K562 (cell line): ENCODE measurements around the gene SH2D3A. TPM values are rescaled to one million over a fixed set of nuclear protein-coding genes. Genes with fewer than 3 reads are reported as not detected.

Experiments
- ATAC-seq: fragments of 200-7000 bp; cut with Tn5 transposase; 3 replicates; pipeline ENCODE4 v1.9.1; 2020; ENCODE audit warnings: moderate library complexity
- BruUV-seq: library from RNA; stranded (reverse); fragments of 400-500 nt; replicated peaks from 2 replicates; lab custom pipeline; 2021; lab: Mats Ljungman, UMichigan
- CTCF ChIA-PET: fragments of 300-600 bp; formaldehyde crosslinking; extraction: SDS; loops from one replicate; lab custom pipeline; 2021; ENCODE audit warnings: low intra/inter-chr PET ratio; lab: Yijun Ruan, JAX
- POLR2A ChIA-PET: fragments of 300-600, 350-650 bp; sonication (Branson Sonifier 250); formaldehyde crosslinking; extraction: SDS; loops from one replicate; lab custom pipeline; 2021; ENCODE audit warnings: antibody characterized with exemption, inconsistent platforms; lab: Yijun Ruan, JAX
- DNase-seq, 4 experiments: peaks; one replicate each; pipeline versions ENCODE4 v3.0.0 to v3.0.0-alpha.2; 2011 to 2018; ENCODE audit warnings: low spot score in 3 of 4, mixed read lengths in 3 of 4; ENCODE audit errors: extremely low read depth in 1 of 4
- FAIRE-seq: peaks from 2 replicates; lab custom pipeline; 2011; peaks lifted over from hg19 to GRCh38; lab: Jason Lieb, UNC
- H2AFZ ChIP-seq: 2 replicates; pipeline ENCODE4 v1.6.0; 2011; ENCODE audit warnings: low read depth, low read length, control low read depth, inconsistent platforms
- H3K27ac ChIP-seq: fragments of 200-600 bp; 3 replicates; pipeline ENCODE4 v1.8.0; 2011; ENCODE audit warnings: low read depth, mild to moderate bottlenecking, control low read depth, inconsistent platforms, low read length, moderate library complexity, mixed read lengths; ENCODE audit errors: extremely low read depth
- H3K27me3 ChIP-seq, 2 experiments: fragments of 300-600 bp in 1 of 2; 2 replicates in 1 of 2; 3 replicates in 1 of 2; pipeline versions ENCODE4 v1.6.0 to v1.8.0; 2011; ENCODE audit warnings: inconsistent platforms in 2 of 2, low read length in 2 of 2, mild to moderate bottlenecking in 1 of 2, mixed read lengths in 1 of 2, moderate library complexity in 1 of 2; ENCODE audit not compliant: control insufficient read depth in 2 of 2, insufficient read depth in 2 of 2
- H3K36me3 ChIP-seq: fragments of 300-600 bp; 3 replicates; pipeline ENCODE4 v1.8.0; 2011; ENCODE audit warnings: mild to moderate bottlenecking, low read length, inconsistent platforms; ENCODE audit not compliant: control insufficient read depth, insufficient read depth
- H3K4me1 ChIP-seq, 2 experiments: fragments of 200-600 bp in 1 of 2; replicated peaks in 1 of 2; 2 replicates in 1 of 2; 3 replicates in 1 of 2; pipeline versions ENCODE4 v1.5.1 to v1.8.0; 2011; ENCODE audit warnings: inconsistent platforms in 2 of 2, low read length in 2 of 2, mild to moderate bottlenecking in 1 of 2, mixed read lengths in 1 of 2, moderate library complexity in 1 of 2; ENCODE audit not compliant: control insufficient read depth in 2 of 2, insufficient read depth in 2 of 2
- H3K4me2 ChIP-seq: 2 replicates; pipeline ENCODE4 v1.6.1; 2011; ENCODE audit warnings: low read length, control low read depth, inconsistent platforms, mixed read lengths; ENCODE audit not compliant: insufficient read depth
- H3K4me3 ChIP-seq: fragments of 200-600 bp; sonication (generic), shearing (Covaris generic); 2 replicates; pipeline ENCODE4 v1.5.1; 2016; ENCODE audit warnings: control low read depth, inconsistent platforms
- H3K79me2 ChIP-seq: fragments of 200-600 bp; 3 replicates; pipeline ENCODE4 v1.8.0; 2011; ENCODE audit warnings: low read length, inconsistent platforms; ENCODE audit not compliant: control insufficient read depth, insufficient read depth
- H3K9ac ChIP-seq, 2 experiments: 2 replicates each; pipeline versions ENCODE4 v1.6.0 to v1.6.1; 2011; ENCODE audit warnings: low read depth in 2 of 2, low read length in 2 of 2, control low read depth in 1 of 2, inconsistent platforms in 1 of 2, mild to moderate bottlenecking in 1 of 2, mixed read lengths in 1 of 2; ENCODE audit not compliant: insufficient read depth in 1 of 2
- H3K9me1 ChIP-seq: one replicate; pipeline ENCODE4 v1.6.0; 2011; ENCODE audit warnings: inconsistent platforms, mild to moderate bottlenecking, low read length, moderate library complexity; ENCODE audit not compliant: control insufficient read depth, insufficient read depth
- H3K9me3 ChIP-seq: replicated peaks from 2 replicates; pipeline ENCODE4 v1.5.1; 2011; ENCODE audit warnings: low read depth, low read length, inconsistent platforms; ENCODE audit not compliant: control insufficient read depth, insufficient read depth
- H4K20me1 ChIP-seq: replicated peaks from 2 replicates; pipeline ENCODE4 v1.6.1; 2011; ENCODE audit warnings: low read length, inconsistent platforms, mixed read lengths; ENCODE audit not compliant: control insufficient read depth, insufficient read depth
- ADNP ChIP-seq: fragments of 200-800 bp; sonication (Bioruptor generic); IDR thresholded peaks from 2 replicates; pipeline ENCODE4 v1.6.1; 2016; ENCODE audit warnings: missing genetic modification characterization, missing compliant biosample characterization
- NFIX ChIP-seq: fragments of 250-450 bp; sonication (Bioruptor Pico); IDR thresholded peaks from 2 replicates; pipeline ENCODE4 v1.4.0; 2020; ENCODE audit warnings: low read depth, mild to moderate bottlenecking, moderate library complexity
- NR2C1 ChIP-seq, 2 experiments: fragments of 450-650 bp; IDR thresholded peaks; 2 replicates each; pipeline ENCODE4 v1.6.1; 2017; ENCODE audit warnings: mild to moderate bottlenecking in 2 of 2, antibody characterized with exemption in 1 of 2, inconsistent platforms in 1 of 2, missing compliant biosample characterization in 1 of 2, missing genetic modification characterization in 1 of 2
- NR2C2 ChIP-seq, 2 experiments: fragments of 200-800 bp in 1 of 2; sonication (Bioruptor generic) in 1 of 2; sonication (generic) in 1 of 2; formaldehyde crosslinking in 1 of 2; IDR thresholded peaks; 2 replicates each; pipeline versions ENCODE4 v1.6.1 to v1.8.0; 2016 to 2022; ENCODE audit warnings: mild to moderate bottlenecking in 1 of 2, missing compliant biosample characterization in 1 of 2, missing genetic modification characterization in 1 of 2, missing genetic modification reagents in 1 of 2
- PHF8 ChIP-seq: fragments of 200-600 bp; sonication (generic); IDR thresholded peaks from 2 replicates; pipeline ENCODE4 v1.6.1; 2012; ENCODE audit warnings: mixed run types, mild to moderate bottlenecking, inconsistent platforms, low read length, moderate library complexity, borderline replicate concordance
- RAD51 ChIP-seq: fragments of 450-650 bp; IDR thresholded peaks from 2 replicates; pipeline ENCODE4 v1.7.1; 2016; ENCODE audit warnings: low read depth, mild to moderate bottlenecking, borderline replicate concordance
- SPI1 ChIP-seq: IDR thresholded peaks from 2 replicates; pipeline ENCODE4 v1.6.1; 2011; ENCODE audit warnings: low read depth, low read length, control low read depth, borderline replicate concordance
- TFE3 ChIP-seq: fragments of 450-650 bp; formaldehyde crosslinking; IDR thresholded peaks from 2 replicates; pipeline ENCODE4 v1.4.0; 2020; ENCODE audit warnings: mild to moderate bottlenecking, mixed read lengths
- TOE1 ChIP-seq, 2 experiments: fragments of 450-650 bp in 1 of 2; sonication (generic) in 1 of 2; formaldehyde crosslinking in 1 of 2; IDR thresholded peaks; 2 replicates each; pipeline versions ENCODE4 v1.7.1 to v1.8.0; 2016 to 2022; ENCODE audit warnings: borderline replicate concordance in 2 of 2, mild to moderate bottlenecking in 2 of 2, antibody characterized with exemption in 1 of 2, inconsistent platforms in 1 of 2, low read depth in 1 of 2, missing genetic modification reagents in 1 of 2, moderate library complexity in 1 of 2
- USF1 ChIP-seq: sonication (generic); formaldehyde crosslinking; IDR thresholded peaks from 2 replicates; pipeline ENCODE4 v1.9.0; 2022; ENCODE audit warnings: mild to moderate bottlenecking, missing genetic modification reagents
- XRCC3 ChIP-seq: fragments of 450-650 bp; IDR thresholded peaks from 2 replicates; pipeline ENCODE4 v1.6.1; 2017; ENCODE audit warnings: mild to moderate bottlenecking, moderate library complexity
- ZBTB8A ChIP-seq: fragments of 450-650 bp; IDR thresholded peaks from 2 replicates; pipeline ENCODE4 v1.6.1; 2018; ENCODE audit warnings: mild to moderate bottlenecking, moderate library complexity; ENCODE audit not compliant: partially characterized antibody
- ZNF589 ChIP-seq: fragments of 200-800 bp; sonication (Bioruptor generic); IDR thresholded peaks from 2 replicates; pipeline ENCODE4 v1.6.1; 2016; ENCODE audit warnings: low read depth, missing genetic modification characterization, missing compliant biosample characterization
- WGBS: fragments of 100-300 bp; shearing (Covaris generic); methylation state at CpG from one replicate; pipeline ENCODE4 v1.1.6; 2016; ENCODE audit warnings: low coverage, mixed read lengths; ENCODE audit not compliant: insufficient coverage; ENCODE audit errors: missing lambda C conversion rate; 5-methylcytosine and 5-hydroxymethylcytosine counted together
- in situ Hi-C: fragments of 300-500 bp; cut with MboI; formaldehyde crosslinking; loops from 4 replicates; pipeline ENCODE4 v1.15.0; 2018; ENCODE audit warnings: inconsistent platforms, mixed read lengths
- intact Hi-C: fragments of 100-400 bp; cut with micrococcal nuclease; formaldehyde crosslinking; loops from 2 replicates; pipeline ENCODE4 v1.14.2; 2022
- polyA plus RNA-seq, 8 experiments: library from polyadenylated mRNA; depleted of rRNA in 4 of 8; stranded (reverse) in 5 of 8; unstranded in 3 of 8; fragments of >200 nt; fragmentation: Nextera tagmentation in 2 of 8; fragmentation: Illumina TruSeq in 1 of 8; extraction: Ambion mirVana in 2 of 8; extraction: Trizol in 1 of 8; gene quantifications; 2 replicates each; pipeline versions ENCODE4 v1.2.1 to v1.2.3, GENCODE V29; 2011 to 2014; ENCODE audit warnings: inconsistent platforms in 1 of 8, missing spikeins in 1 of 8
- total RNA-seq, 7 experiments: library from RNA; depleted of rRNA in 6 of 7; stranded (reverse); fragments of >200 nt in 6 of 7; fragmentation: Illumina TruSeq in 2 of 7; extraction: Trizol in 2 of 7; gene quantifications; 2 replicates each; pipeline versions ENCODE4 v1.2.1 to v1.2.3, GENCODE V29; 2011 to 2021; ENCODE audit warnings: low replicate concordance in 1 of 7
- TF ChIP-seq, protein P1 (sequence below): sonication (generic); formaldehyde crosslinking; IDR thresholded peaks from 2 replicates; pipeline ENCODE4 v1.9.0; 2022; ENCODE audit warnings: mild to moderate bottlenecking, missing genetic modification reagents
- TF ChIP-seq, protein P2 (sequence below): fragments of 200-800 bp; sonication (Bioruptor generic); IDR thresholded peaks from 2 replicates; pipeline ENCODE4 v1.6.1; 2017; ENCODE audit warnings: missing genetic modification characterization, missing compliant biosample characterization

Gene SH2D3A
- total and polyA plus RNA-seq, 9 of the 15 experiments (the other 6 are each of a cell fraction or from before 2014, with no cell fraction given): 0.75 to 26.3 (median 8.9) TPM

DNA sequence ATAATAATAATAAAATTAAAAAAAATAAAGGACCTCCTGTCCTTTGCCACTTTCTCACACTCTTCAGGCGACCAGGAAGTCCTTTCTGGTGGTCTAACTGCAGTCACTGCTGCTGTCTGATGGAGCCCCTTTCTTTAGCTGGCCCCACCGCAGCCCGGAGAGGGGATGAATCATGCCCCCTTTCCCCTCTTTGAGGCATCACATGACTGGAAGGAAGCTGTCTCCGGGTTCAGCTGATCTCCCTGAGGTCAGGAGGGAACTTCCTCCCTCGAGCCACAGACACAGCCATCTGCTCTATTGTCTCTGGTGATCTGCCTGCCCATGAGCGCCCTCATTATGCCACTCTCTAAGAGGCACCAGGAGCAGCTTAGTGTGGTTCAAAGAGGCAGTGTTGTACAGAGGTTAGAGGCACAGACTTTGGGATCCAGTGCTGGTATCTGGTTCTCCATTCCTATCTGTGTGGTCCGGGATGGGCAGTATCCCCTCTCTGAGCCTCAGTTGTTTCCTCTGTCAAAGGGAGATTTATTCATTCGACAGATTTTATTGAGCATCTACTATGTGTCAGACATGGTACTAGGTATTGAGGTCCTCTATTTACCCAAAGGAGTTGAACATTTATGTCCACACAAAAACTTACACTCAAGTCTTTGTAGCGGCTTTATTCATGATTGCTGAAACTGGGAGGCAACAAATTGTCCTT, 35.3 kb upstream of the SH2D3A start:
- Histone ChIP-seq H3K4me1 (peaks cover 17 to 20% of the 10 kb centered on the region in 2 experiments), H3K9ac (peak overlapping the region in 1 of 2 experiments; percentile 61; a peak in 1 of 4 replicates), H2AFZ (peak overlapping the region; percentile 71), H3K9me3 (no peaks in the 10 kb centered on the region), H3K27me3 (no peaks in the 10 kb centered on the region), H4K20me1 (no peaks in the 10 kb centered on the region), H3K36me3 (no peaks in the 10 kb centered on the region), H3K27ac (peak overlapping the region; percentile 69; the same call in 2 of the 3 replicates), H3K79me2 (peaks cover 4% of the 10 kb centered on the region; the same call in 1 of the 3 replicates), H3K4me3 (no peak overlapping the region), H3K4me2 (peak overlapping the region; percentile 46; the same call in 1 of the 2 replicates), H3K9me1 (no peaks in the 10 kb centered on the region)
- FAIRE-seq (peak; percentile 29), DNase-seq (peak in 1 of 4 experiments; percentile 47), ATAC-seq (peak; percentile 49)
- intact Hi-C loops: no loop called here
- in situ Hi-C loops: no loop called here
- ChIA-PET POLR2A (no interaction called here), CTCF (interaction anchor here (0.6 kb wide), 1 partner anchor 27 kb away, joined by 3 read pairs; no protein-coding TSS in a partner anchor)
- 31% methylated on average over 9 of the region's 9 CpGs for WGBS
- no TSS peak for BruUV-seq
- TF ChIP-seq, protein P1, sequence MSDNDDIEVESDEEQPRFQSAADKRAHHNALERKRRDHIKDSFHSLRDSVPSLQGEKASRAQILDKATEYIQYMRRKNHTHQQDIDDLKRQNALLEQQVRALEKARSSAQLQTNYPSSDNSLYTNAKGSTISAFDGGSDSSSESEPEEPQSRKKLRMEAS (CRISPR knock-in tag): peak; percentile 53; the same call in 1 of the 2 replicates
- 0 out of 2 replicates have a peak, but pooled peaks have one; percentile 22 for TF ChIP-seq ADNP (tag)
- peak; percentile 39; the same call in 1 of the 2 replicates for TF ChIP-seq RAD51
- no peak for TF ChIP-seq NFIX
- peak; percentile 63; the same call in 1 of the 2 replicates for TF ChIP-seq TOE1 (IDR thresholded peaks at IDR 0.05; ENCODE audit: borderline replicate concordance)
- TF ChIP-seq TOE1 (CRISPR knock-in tag; IDR thresholded peaks at IDR 0.05; ENCODE audit: borderline replicate concordance, low read depth): no peak
- TF ChIP-seq USF1: peak; percentile 85
- TF ChIP-seq XRCC3: no peak
- TF ChIP-seq ZBTB8A: no peak
- TF ChIP-seq, protein P2, sequence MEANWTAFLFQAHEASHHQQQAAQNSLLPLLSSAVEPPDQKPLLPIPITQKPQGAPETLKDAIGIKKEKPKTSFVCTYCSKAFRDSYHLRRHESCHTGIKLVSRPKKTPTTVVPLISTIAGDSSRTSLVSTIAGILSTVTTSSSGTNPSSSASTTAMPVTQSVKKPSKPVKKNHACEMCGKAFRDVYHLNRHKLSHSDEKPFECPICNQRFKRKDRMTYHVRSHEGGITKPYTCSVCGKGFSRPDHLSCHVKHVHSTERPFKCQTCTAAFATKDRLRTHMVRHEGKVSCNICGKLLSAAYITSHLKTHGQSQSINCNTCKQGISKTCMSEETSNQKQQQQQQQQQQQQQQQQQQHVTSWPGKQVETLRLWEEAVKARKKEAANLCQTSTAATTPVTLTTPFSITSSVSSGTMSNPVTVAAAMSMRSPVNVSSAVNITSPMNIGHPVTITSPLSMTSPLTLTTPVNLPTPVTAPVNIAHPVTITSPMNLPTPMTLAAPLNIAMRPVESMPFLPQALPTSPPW (CRISPR knock-in tag): peak; percentile 10; the same call in 1 of the 2 replicates
- TF ChIP-seq NR2C1 (IDR thresholded peaks at IDR 0.05): no peak
- TF ChIP-seq NR2C1 (tag; IDR thresholded peaks at IDR 0.05): peak; percentile 29; the same call in 1 of the 2 replicates
- peak; percentile 84 for TF ChIP-seq TFE3 (CRISPR knock-in tag)
- 0 out of 2 replicates have a peak, but pooled peaks have one; percentile 26 for TF ChIP-seq NR2C2 (CRISPR knock-in tag; IDR thresholded peaks at IDR 0.05)
- peak; percentile 78 for TF ChIP-seq NR2C2 (tag; IDR thresholded peaks at IDR 0.05)
- peak; percentile 76 for TF ChIP-seq SPI1
- peak; percentile 82 for TF ChIP-seq ZNF589
- TF ChIP-seq PHF8: 0 out of 2 replicates have a peak, but pooled peaks have one; percentile 1
